A673 (cell line): ENCODE results near the gene NFATC2. TPM values are rescaled to one million over a fixed set of nuclear protein-coding genes. Genes with fewer than 3 reads are reported as not detected.

Experiments used
- BruUV-seq: library from RNA; stranded (reverse); fragments of 400-500 nt; replicated peaks from 2 replicates; lab custom pipeline; 2021; lab: Mats Ljungman, UMichigan
- CTCF ChIA-PET: fragments of 300-600 bp; sonication (Branson Sonifier 250); formaldehyde crosslinking; loops from one replicate; lab custom pipeline; 2022; ENCODE audit warnings: antibody characterized with exemption; lab: Charles Lee
- POLR2A ChIA-PET: fragments of 300-600 bp; sonication (Branson Sonifier 250); formaldehyde crosslinking; loops from one replicate; lab custom pipeline; 2022; ENCODE audit warnings: antibody characterized with exemption; ENCODE audit not compliant: low non-redundant PET; lab: Charles Lee
- DNase-seq: peaks from one replicate; pipeline ENCODE4 v3.0.0-alpha.2; 2015; ENCODE audit warnings: low spot score
- H3K27ac ChIP-seq: fragments of 200-600 bp; sonication (generic); 2 replicates; pipeline ENCODE4 v1.5.1; 2016; ENCODE audit warnings: mixed run types, low read depth, mild to moderate bottlenecking, mixed read lengths, antibody characterized with exemption, low read length; ENCODE audit not compliant: poor library complexity, severe bottlenecking
- H3K27me3 ChIP-seq: fragments of 200-600 bp; sonication (generic); replicated peaks from 2 replicates; pipeline ENCODE4 v1.6.1; 2017; ENCODE audit warnings: mixed run types, low read depth, mild to moderate bottlenecking, mixed read lengths, antibody characterized with exemption, low read length; ENCODE audit not compliant: insufficient read depth, poor library complexity
- H3K36me3 ChIP-seq: fragments of 200-600 bp; sonication (generic); 2 replicates; pipeline ENCODE4 v1.6.1; 2016; ENCODE audit warnings: mixed run types, mild to moderate bottlenecking, mixed read lengths, antibody characterized with exemption, low read length; ENCODE audit not compliant: insufficient read depth, poor library complexity, severe bottlenecking
- H3K4me1 ChIP-seq: fragments of 200-600 bp; sonication (generic); 2 replicates; pipeline ENCODE4 v1.6.1; 2017; ENCODE audit warnings: mixed run types, mild to moderate bottlenecking, mixed read lengths, antibody characterized with exemption, low read length; ENCODE audit not compliant: insufficient read depth, poor library complexity, severe bottlenecking
- H3K4me3 ChIP-seq: fragments of 200-600 bp; sonication (generic); 2 replicates; pipeline ENCODE4 v1.5.1; 2016; ENCODE audit warnings: low read depth, mixed run types, mild to moderate bottlenecking, mixed read lengths, low read length; ENCODE audit not compliant: poor library complexity, severe bottlenecking
- H3K9me3 ChIP-seq: fragments of 200-600 bp; sonication (generic); 2 replicates; pipeline ENCODE4 v1.6.1; 2016; ENCODE audit warnings: mixed run types, low read depth, mild to moderate bottlenecking, mixed read lengths, antibody characterized with exemption, low read length; ENCODE audit not compliant: poor library complexity, severe bottlenecking
- EZH2 ChIP-seq: fragments of 200-600 bp; sonication (generic); IDR thresholded peaks from 2 replicates; pipeline ENCODE4 v1.6.1; 2017; ENCODE audit warnings: borderline replicate concordance, low read depth, mild to moderate bottlenecking, mixed read lengths, antibody characterized with exemption, low read length; ENCODE audit not compliant: poor library complexity, severe bottlenecking
- intact Hi-C: fragments of 100-400 bp; cut with micrococcal nuclease; formaldehyde crosslinking; loops from one replicate; pipeline ENCODE4 v1.10.0; 2022; ENCODE audit not compliant: unreplicated experiment
- total RNA-seq: library from RNA; stranded (reverse); gene quantifications from 2 replicates; pipeline ENCODE4 v1.2.3, GENCODE V29; 2021
- TF ChIP-seq, protein P1 (sequence below): fragments of 300-800, 200-600 bp; sonication (generic); conservative IDR thresholded peaks from 2 replicates; pipeline ENCODE4 v1.5.1; 2017; ENCODE audit warnings: low read depth, mild to moderate bottlenecking, antibody characterized with exemption, low read length, moderate library complexity, mixed read lengths

The NFATC2 gene
- total RNA-seq, 1 experiment from 2014 or later: 0.64 TPM

DNA sequence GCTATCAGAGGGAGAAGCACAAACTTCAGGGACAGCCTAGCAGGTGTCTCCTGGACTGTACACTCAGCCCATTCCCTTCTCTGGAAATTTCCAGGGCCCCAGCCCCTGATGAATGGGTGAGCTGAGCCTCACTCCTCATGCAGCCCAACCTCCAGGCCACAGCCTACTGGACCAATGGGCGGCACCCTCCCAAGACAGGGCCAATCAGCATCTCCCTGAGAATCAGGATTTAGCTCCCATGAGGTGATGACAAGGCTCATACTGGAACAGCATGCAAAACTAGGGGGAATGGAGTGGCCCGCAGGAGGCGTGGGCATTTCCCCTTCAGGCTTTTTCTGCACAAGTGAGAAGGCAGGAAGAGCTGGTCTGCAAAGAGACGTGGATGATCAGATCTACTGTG, 29.0 kb downstream of the NFATC2 start:
- CTCF ChIA-PET: no interaction called here
- no TSS peak for BruUV-seq
- POLR2A ChIA-PET: no interaction called here

DNA sequence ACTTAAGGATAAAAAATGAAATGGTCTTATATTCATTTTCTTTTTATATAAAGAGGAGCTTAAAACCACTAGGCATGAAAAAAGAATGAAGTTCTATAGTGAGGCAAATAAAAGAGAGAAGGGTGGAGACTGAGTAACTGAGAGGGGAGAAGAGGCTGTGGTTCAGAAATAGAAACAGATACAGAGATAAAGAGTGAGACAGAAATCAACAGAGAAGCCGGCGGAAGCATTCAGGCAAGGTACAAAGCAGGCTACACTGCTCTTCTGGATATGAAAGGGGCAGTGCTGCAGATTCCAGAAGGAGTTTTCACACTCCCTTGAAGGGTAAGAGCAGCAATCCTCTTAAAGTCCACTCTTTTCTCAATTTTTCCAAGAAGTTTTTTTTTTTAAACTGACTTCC, 29.9 kb downstream of the NFATC2 start:
- intact Hi-C loops: no loop called here
- Histone ChIP-seq H3K27ac (no peak overlapping the region), H3K4me1 (no peaks in the 10 kb centered on the region), H3K9me3 (no peaks in the 10 kb centered on the region), H3K4me3 (no peak overlapping the region), H3K36me3 (no peaks in the 10 kb centered on the region), H3K27me3 (no peaks in the 10 kb centered on the region)
- BruUV-seq: no TSS peak
- TF ChIP-seq EZH2: no peak
- TF ChIP-seq, protein P1, sequence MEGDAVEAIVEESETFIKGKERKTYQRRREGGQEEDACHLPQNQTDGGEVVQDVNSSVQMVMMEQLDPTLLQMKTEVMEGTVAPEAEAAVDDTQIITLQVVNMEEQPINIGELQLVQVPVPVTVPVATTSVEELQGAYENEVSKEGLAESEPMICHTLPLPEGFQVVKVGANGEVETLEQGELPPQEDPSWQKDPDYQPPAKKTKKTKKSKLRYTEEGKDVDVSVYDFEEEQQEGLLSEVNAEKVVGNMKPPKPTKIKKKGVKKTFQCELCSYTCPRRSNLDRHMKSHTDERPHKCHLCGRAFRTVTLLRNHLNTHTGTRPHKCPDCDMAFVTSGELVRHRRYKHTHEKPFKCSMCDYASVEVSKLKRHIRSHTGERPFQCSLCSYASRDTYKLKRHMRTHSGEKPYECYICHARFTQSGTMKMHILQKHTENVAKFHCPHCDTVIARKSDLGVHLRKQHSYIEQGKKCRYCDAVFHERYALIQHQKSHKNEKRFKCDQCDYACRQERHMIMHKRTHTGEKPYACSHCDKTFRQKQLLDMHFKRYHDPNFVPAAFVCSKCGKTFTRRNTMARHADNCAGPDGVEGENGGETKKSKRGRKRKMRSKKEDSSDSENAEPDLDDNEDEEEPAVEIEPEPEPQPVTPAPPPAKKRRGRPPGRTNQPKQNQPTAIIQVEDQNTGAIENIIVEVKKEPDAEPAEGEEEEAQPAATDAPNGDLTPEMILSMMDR: no peak
- ChIA-PET CTCF (no interaction called here), POLR2A (no interaction called here)
- DNase-seq: no peak

More for the DNA sequence above, 29.0 kb downstream of the NFATC2 start:
- Histone ChIP-seq H3K9me3 (no peaks in the 10 kb centered on the region), H3K4me3 (no peak overlapping the region), H3K27me3 (no peaks in the 10 kb centered on the region), H3K36me3 (no peaks in the 10 kb centered on the region), H3K4me1 (no peaks in the 10 kb centered on the region), H3K27ac (no peak overlapping the region)
- TF ChIP-seq EZH2: no peak
- TF ChIP-seq, protein P1: no peak
- DNase-seq: no peak
- intact Hi-C loops: no loop called here

DNA sequence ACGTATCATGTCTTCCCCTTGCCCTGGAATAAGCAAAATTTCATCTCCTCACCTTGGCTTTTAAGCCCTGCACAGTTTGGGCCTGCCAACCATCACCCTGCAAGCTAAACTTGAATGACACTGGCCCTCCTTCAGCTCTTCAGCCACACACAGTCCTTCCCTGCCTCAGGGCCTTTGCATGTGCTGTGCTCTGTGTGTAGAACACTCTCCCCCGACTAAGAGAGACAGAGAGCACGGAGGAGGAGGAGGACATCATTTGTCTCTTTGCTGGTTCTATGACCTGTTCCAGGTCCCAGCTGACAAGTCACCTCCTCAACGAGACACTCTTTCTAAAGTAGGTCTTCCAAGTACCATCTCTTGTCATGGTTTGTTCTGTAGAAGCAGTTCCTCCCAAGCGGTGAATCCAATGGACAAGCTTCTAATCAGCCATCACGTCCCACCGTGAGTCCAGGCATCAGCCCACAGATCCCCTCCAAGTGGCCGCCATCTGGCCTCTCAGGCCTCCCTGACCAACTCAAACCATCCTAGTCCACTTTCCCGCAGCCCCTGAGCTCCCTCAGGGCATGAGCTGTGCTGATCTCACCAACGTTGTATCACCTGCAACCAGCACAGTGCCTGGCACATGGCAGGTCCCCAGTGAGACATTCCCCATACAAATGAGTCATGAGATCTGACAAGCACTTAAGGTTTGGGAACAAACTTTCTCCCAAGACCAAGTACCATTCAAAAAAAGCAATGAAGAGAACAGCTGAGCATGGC, 30.5 kb downstream of the NFATC2 start:
- DNase-seq: no peak
- intact Hi-C loops: no loop called here
- Histone ChIP-seq H3K9me3 (no peaks in the 10 kb centered on the region), H3K36me3 (no peaks in the 10 kb centered on the region), H3K4me1 (no peaks in the 10 kb centered on the region), H3K27me3 (no peaks in the 10 kb centered on the region), H3K4me3 (no peak overlapping the region), H3K27ac (no peak overlapping the region)
- ChIA-PET CTCF (interaction anchor here (0.6 kb wide), 1 partner anchor 39 kb away, joined by 9 read pairs; no protein-coding TSS in a partner anchor), POLR2A (no interaction called here)
- BruUV-seq: no TSS peak
- no peak for TF ChIP-seq EZH2
- TF ChIP-seq, protein P1: no peak
